GM12878 (cell line): ENCODE data around the gene DNASE2B. TPM values are rescaled to one million over a fixed set of nuclear protein-coding genes. Genes with fewer than 3 reads are reported as not detected.
"Not testable (repeated sequence)": the region's sequence is repeated elsewhere in the genome, so short reads cannot be mapped to it uniquely, and the experiment has no call there.

Source experiments
- ATAC-seq: fragments of 200-7000 bp; cut with Tn5 transposase; 3 replicates; pipeline ENCODE4 v1.9.1; 2020; ENCODE audit warnings: mild to moderate bottlenecking, moderate library complexity
- BruUV-seq: library from RNA; stranded (reverse); fragments of 400-500 nt; replicated peaks from 2 replicates; lab custom pipeline; 2021; lab: Mats Ljungman, UMichigan
- CTCF ChIA-PET: fragments of 300-600 bp; sonication (Branson Sonifier 250); formaldehyde crosslinking; extraction: SDS; loops from one replicate; lab custom pipeline; 2021; ENCODE audit warnings: inconsistent platforms; lab: Yijun Ruan, JAX
- POLR2A ChIA-PET: fragments of 350-600 bp; formaldehyde crosslinking; extraction: SDS; loops from one replicate; lab custom pipeline; 2021; ENCODE audit warnings: inconsistent platforms; lab: Charles Lee
- RAD21 ChIA-PET: fragments of 300-600 bp; sonication (Branson Sonifier 250); formaldehyde crosslinking; loops from one replicate; lab custom pipeline; 2023; ENCODE audit warnings: antibody characterized with exemption; ENCODE audit not compliant: unreplicated experiment; lab: Charles Lee
- SMC1A ChIA-PET: fragments of 300-600 bp; sonication (Branson Sonifier 250); formaldehyde crosslinking; loops from one replicate; lab custom pipeline; 2023; ENCODE audit not compliant: unreplicated experiment, uncharacterized antibody; lab: Charles Lee
- DNase-seq: peaks from one replicate; pipeline ENCODE4 v3.0.0-alpha.2; 2011; ENCODE audit warnings: low read depth, low spot score
- FAIRE-seq: peaks from 3 replicates; lab custom pipeline; 2011; peaks lifted over from hg19 to GRCh38; lab: Jason Lieb, UNC
- H2AFZ ChIP-seq: 2 replicates; pipeline ENCODE4 v1.6.0; 2011; ENCODE audit warnings: low read depth, low read length, control low read depth; ENCODE audit not compliant: control insufficient read depth
- H3K27ac ChIP-seq: 2 replicates; pipeline ENCODE4 v1.5.1; 2011; ENCODE audit warnings: control low read depth; ENCODE audit not compliant: control insufficient read depth, insufficient read depth
- H3K27me3 ChIP-seq, 2 experiments: replicated peaks in 1 of 2; 2 replicates each; pipeline versions ENCODE4 v1.6.0 to v1.6.1; 2011; ENCODE audit warnings: low read length in 1 of 2; ENCODE audit not compliant: control insufficient read depth in 2 of 2, insufficient read depth in 2 of 2
- H3K36me3 ChIP-seq, 2 experiments: 2 replicates each; pipeline ENCODE4 v1.5.1; 2011; ENCODE audit warnings: low read length in 1 of 2; ENCODE audit not compliant: control insufficient read depth in 2 of 2, insufficient read depth in 2 of 2
- H3K4me1 ChIP-seq: 2 replicates; pipeline ENCODE4 v1.6.1; 2011; ENCODE audit warnings: mild to moderate bottlenecking, low read length, moderate library complexity, mixed read lengths; ENCODE audit not compliant: control insufficient read depth, insufficient read depth
- H3K4me2 ChIP-seq: 2 replicates; pipeline ENCODE4 v1.6.0; 2011; ENCODE audit warnings: control low read depth; ENCODE audit not compliant: control insufficient read depth, insufficient read depth
- H3K4me3 ChIP-seq: fragments of 200-600 bp; sonication (generic); 2 replicates; pipeline ENCODE4 v1.5.1; 2016
- H3K79me2 ChIP-seq: 2 replicates; pipeline ENCODE4 v1.6.0; 2011; ENCODE audit warnings: low read length; ENCODE audit not compliant: control insufficient read depth, insufficient read depth
- H3K9ac ChIP-seq: 2 replicates; pipeline ENCODE4 v1.8.0; 2011; ENCODE audit warnings: low read length, control low read depth, mixed read lengths; ENCODE audit not compliant: control insufficient read depth, insufficient read depth
- H3K9me3 ChIP-seq: replicated peaks from 3 replicates; pipeline ENCODE4 v1.5.1; 2011; ENCODE audit warnings: mild to moderate bottlenecking, low read length; ENCODE audit not compliant: control insufficient read depth, insufficient read depth
- H4K20me1 ChIP-seq: 2 replicates; pipeline ENCODE4 v1.6.0; 2011; ENCODE audit not compliant: control insufficient read depth, insufficient read depth
- WGBS: methylation state at CpG from one replicate; pipeline ENCODE4 v1.1.6; 2016; ENCODE audit warnings: low lambda C conversion rate; ENCODE audit not compliant: insufficient replicate concordance, insufficient coverage; ENCODE audit errors: missing lambda C conversion rate; 5-methylcytosine and 5-hydroxymethylcytosine counted together
- in situ Hi-C: fragments of 300-500 bp; cut with MboI; formaldehyde crosslinking; loops from 9 replicates; pipeline ENCODE4 v1.14.3; 2018; ENCODE audit warnings: mixed read lengths
- intact Hi-C: fragments of 100-400 bp; cut with micrococcal nuclease; formaldehyde crosslinking; loops from one replicate; pipeline ENCODE4 v1.14.2; 2022; ENCODE audit not compliant: unreplicated experiment
- polyA plus RNA-seq, 11 experiments: library from polyadenylated mRNA; depleted of rRNA in 4 of 11; unstranded in 6 of 11; stranded (reverse) in 5 of 11; fragments of >200 nt; fragmentation: Nextera tagmentation in 4 of 11; fragmentation: Illumina TruSeq in 1 of 11; extraction: Ambion mirVana in 4 of 11; extraction: Trizol in 1 of 11; gene quantifications; 1 replicate in 1 of 11; 2 replicates in 10 of 11; pipeline versions ENCODE4 v1.2.1 to v1.2.3, GENCODE V29; 2011 to 2016; ENCODE audit warnings: inconsistent platforms in 2 of 11, missing spikeins in 2 of 11, low read depth in 1 of 11
- total RNA-seq, 4 experiments: library from RNA; depleted of rRNA in 3 of 4; stranded (reverse); fragments of >200 nt in 3 of 4; fragmentation: Illumina TruSeq in 1 of 4; extraction: Trizol in 1 of 4; gene quantifications; 2 replicates each; pipeline versions ENCODE4 v1.2.1 to v1.2.3, GENCODE V29; 2013 to 2021

The DNASE2B gene
- total and polyA plus RNA-seq, 10 of the 15 experiments (the other 5 are each of a cell fraction or from before 2014, with no cell fraction given): not detected

DNA sequence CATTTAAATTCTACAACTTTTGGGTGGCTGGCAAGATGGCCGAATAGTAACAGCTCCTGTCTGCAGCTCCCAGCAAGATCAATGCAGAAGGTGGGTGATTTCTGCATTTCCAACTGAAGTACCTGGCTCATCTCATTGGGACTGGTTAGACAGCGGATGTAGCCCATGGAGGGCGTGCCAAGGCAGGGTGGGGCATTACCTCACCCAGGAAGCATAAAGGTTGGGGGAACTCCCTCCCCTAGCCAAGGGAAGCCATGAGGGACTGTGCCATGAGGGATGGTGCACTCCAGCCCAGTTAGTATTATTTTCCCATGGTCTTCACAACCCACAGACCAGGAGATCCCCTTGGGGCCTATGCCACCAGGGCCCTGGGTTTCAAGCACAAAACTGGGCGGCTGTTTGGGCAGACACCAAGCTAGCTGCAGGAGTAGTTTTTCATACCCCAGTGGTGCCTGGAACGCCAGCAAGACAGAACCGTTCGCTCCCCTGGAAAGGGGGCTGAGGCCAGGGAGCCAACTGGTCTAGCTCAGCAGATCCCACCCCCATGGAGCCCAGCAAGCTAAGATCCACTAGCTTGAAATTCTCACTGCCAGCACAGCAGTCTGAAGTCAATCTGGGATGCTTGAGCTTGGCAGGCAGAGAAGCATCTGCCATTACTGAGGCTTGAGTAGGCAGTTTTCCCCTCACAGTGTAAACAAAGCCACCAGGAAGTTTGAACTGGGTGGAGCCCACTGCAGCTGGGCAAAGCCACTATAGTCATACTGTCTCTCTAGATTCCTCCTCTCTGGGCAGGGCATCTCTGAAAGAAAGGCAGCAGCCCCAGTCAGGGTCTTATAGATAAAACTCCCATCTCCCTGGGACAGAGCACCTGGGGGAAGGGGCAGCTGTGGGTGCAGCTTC is 44.7 kb downstream of the DNASE2B start:
- not testable (repeated sequence) for H2AFZ ChIP-seq, BruUV-seq
- CTCF ChIA-PET: interaction anchor here (0.9 to 4.0 kb wide), 25 partner anchors 9 to 511 kb away, joined by 3 to 34 read pairs (median 6); partner anchors contain the start of gene RPF1

DNA sequence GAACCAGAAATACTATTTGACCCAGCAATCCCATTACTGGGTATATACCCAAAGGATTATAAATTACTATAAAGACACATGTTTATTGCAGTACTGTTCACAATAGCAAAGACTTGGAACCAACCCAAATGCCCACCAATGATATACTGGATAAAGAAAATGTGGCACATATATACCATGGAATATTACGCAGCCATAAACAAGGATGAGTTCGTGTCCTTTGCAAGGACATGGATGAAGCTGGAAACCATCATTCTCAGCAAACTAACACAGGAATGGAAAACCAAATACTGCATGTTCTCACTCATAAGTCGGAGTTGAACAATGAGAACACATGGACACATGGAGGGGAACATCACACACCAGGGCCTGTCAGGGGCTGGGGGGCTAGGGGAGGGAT is 50.4 kb downstream of the DNASE2B start:
- in situ Hi-C loops, intact Hi-C loops: not testable (repeated sequence)

More for the DNA sequence above, 44.7 kb downstream of the DNASE2B start:
- intact Hi-C loops (loop anchor here (1.0 to 2.0 kb wide), 5 partner anchors 36 to 494 kb away; partner anchors contain the start of gene RPF1), in situ Hi-C loops (loop anchor here (5.0 kb wide), 1 partner anchor 99 kb away; no protein-coding TSS in a partner anchor)
- H3K4me1 ChIP-seq, H3K36me3 ChIP-seq, H3K9ac ChIP-seq, H3K9me3 ChIP-seq, FAIRE-seq, H3K27ac ChIP-seq, H4K20me1 ChIP-seq, H3K4me3 ChIP-seq, DNase-seq, H3K4me2 ChIP-seq, H3K27me3 ChIP-seq, H3K79me2 ChIP-seq: not testable (repeated sequence)
- peak; percentile 67 for ATAC-seq
- SMC1A ChIA-PET: interaction anchor here (0.7 to 3.2 kb wide), 30 partner anchors 9 to 317 kb away, joined by 3 to 23 read pairs (median 4); partner anchors contain the start of genes CTBS and RPF1
- 65% methylated on average over 7 of the region's 7 CpGs for WGBS
- POLR2A ChIA-PET: interaction anchor here (1.2 kb wide), 1 partner anchor 182 kb away, joined by 5 read pairs; no protein-coding TSS in a partner anchor
- RAD21 ChIA-PET: interaction anchor here (0.7 to 3.1 kb wide), 22 partner anchors 10 to 333 kb away, joined by 3 to 25 read pairs (median 4); partner anchors contain the start of genes CTBS, GNG5 and SPATA1

More for the DNA sequence above, 50.4 kb downstream of the DNASE2B start:
- H3K27ac ChIP-seq, FAIRE-seq, DNase-seq, ATAC-seq, RAD21 ChIA-PET, H3K36me3 ChIP-seq, H3K4me1 ChIP-seq, POLR2A ChIA-PET, H3K9me3 ChIP-seq, H3K4me3 ChIP-seq, CTCF ChIA-PET, H4K20me1 ChIP-seq, H2AFZ ChIP-seq, H3K9ac ChIP-seq, H3K4me2 ChIP-seq, BruUV-seq, H3K79me2 ChIP-seq, H3K27me3 ChIP-seq: not testable (repeated sequence)
- 71% methylated on average over 3 of the region's 3 CpGs for WGBS
- SMC1A ChIA-PET: interaction anchor here (1.1 kb wide), 1 partner anchor 288 kb away, joined by 3 read pairs; no protein-coding TSS in a partner anchor
